Measurements from ENCODE around the gene OLFM3.

GRCh38 chr1:101852936-101853335 lies 143.8 kb downstream of the OLFM3 start:
- TF ChIP-seq CTCF (IDR thresholded peaks at IDR 0.05) (no peak), POLR2A (IDR thresholded peaks at IDR 0.05) (no peak)
